Epithelial cell of esophagus (primary cell): ENCODE data around the gene CPA5.
A peak's percentile ranks its signal among the peaks of the same experiment; 100 is the strongest.
"Not testable (repeated sequence)": the region's sequence is repeated elsewhere in the genome, so short reads cannot be mapped to it uniquely, and the experiment has no call there.

Experiments
- DNase-seq: peaks from one replicate; pipeline ENCODE4 v3.0.0; 2010; ENCODE audit warnings: low read depth
- H3K4me3 ChIP-seq: 2 replicates; pipeline ENCODE4 v1.5.1; 2011; ENCODE audit warnings: mild to moderate bottlenecking, low read length, control low read depth
- TF ChIP-seq, protein P1 (sequence below): IDR thresholded peaks from 2 replicates; pipeline ENCODE4 v1.5.1; 2011; ENCODE audit warnings: low read depth, mild to moderate bottlenecking, low read length, control low read depth, inconsistent platforms; ENCODE audit not compliant: insufficient read depth; ENCODE audit errors: missing control alignments

Gene CPA5

DNA sequence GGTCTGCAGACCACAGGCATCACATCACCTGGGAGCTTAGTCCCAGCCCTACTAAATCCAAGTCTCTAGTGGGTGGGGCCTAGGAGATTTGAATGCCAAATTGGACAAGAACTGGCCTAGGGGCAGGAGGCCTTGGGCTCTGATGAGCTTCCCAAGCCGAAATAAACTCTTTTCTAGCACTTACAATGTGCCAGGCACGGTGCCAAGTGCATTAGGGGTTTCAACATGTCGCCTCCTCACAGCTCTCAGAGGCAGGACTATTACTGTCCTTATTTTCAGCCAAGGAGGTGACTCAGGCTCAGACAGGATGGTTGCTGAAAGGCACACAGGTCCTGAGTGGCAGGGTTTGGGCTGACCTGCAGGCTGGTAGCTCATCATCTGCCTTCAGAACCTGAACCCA is 26.4 kb downstream of the CPA5 start:
- DNase-seq: peak; percentile 65
- no peak overlapping the region for H3K4me3 ChIP-seq
- TF ChIP-seq, protein P1, sequence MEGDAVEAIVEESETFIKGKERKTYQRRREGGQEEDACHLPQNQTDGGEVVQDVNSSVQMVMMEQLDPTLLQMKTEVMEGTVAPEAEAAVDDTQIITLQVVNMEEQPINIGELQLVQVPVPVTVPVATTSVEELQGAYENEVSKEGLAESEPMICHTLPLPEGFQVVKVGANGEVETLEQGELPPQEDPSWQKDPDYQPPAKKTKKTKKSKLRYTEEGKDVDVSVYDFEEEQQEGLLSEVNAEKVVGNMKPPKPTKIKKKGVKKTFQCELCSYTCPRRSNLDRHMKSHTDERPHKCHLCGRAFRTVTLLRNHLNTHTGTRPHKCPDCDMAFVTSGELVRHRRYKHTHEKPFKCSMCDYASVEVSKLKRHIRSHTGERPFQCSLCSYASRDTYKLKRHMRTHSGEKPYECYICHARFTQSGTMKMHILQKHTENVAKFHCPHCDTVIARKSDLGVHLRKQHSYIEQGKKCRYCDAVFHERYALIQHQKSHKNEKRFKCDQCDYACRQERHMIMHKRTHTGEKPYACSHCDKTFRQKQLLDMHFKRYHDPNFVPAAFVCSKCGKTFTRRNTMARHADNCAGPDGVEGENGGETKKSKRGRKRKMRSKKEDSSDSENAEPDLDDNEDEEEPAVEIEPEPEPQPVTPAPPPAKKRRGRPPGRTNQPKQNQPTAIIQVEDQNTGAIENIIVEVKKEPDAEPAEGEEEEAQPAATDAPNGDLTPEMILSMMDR: no peak

DNA sequence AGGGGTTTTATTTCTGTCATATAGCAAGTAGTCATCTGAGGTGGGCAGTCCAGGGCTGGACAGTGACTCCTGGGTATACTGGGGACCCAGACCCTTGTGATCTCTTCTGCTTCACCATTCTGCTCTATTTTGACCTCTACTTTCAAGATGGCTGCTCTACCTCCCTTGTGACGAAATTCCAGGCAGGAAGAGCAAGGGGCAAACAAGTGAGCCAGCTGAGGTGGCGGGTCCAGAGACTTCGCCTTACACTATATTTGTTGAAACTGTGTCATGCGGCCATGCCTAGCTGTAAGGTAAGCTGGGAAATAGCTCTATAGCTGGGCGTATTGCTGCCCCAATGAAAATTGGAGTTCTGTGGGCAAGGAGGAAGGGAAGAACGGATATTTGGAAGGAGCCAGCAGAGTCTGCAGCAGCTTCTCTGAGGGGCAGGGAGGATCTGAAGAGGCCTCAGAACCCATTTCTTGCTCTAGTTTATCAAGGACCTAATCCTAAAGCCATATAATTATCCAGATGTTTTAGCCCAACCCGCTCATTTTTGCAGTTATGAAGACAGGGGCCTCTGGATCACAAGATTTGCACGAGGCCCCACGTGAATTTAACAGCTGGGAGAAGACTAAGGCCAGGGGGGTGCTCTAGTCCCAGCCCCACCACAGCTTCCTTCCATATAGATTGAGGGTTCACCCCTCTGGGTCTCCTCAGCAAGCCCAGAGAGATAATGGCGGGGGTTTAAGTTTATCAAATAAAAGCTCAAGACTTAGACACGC is 28.0 kb downstream of the CPA5 start:
- TF ChIP-seq, protein P1: no peak
- no peak for DNase-seq
- no peak overlapping the region for H3K4me3 ChIP-seq

DNA sequence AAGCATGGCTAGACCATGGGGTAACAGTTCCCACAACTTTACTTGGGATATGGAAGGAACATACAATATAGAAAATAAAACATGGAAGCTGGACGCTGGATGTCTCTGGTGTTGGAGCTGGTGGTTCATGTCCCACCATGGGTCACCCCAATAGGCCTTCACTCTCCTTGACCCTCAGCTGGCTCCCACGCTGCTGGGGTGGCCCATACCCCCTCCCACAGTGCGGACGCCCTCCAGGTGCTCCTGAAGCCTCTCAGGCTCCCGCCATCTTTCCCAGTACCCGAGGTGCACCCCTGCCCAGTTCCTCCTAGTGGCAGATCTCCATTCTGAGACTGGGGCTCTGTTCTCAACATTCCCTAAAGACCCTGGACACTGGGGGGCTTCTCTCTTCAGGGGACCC is 29.9 kb downstream of the CPA5 start:
- TF ChIP-seq, protein P1: no peak
- no peak overlapping the region for H3K4me3 ChIP-seq
- DNase-seq: no peak

DNA sequence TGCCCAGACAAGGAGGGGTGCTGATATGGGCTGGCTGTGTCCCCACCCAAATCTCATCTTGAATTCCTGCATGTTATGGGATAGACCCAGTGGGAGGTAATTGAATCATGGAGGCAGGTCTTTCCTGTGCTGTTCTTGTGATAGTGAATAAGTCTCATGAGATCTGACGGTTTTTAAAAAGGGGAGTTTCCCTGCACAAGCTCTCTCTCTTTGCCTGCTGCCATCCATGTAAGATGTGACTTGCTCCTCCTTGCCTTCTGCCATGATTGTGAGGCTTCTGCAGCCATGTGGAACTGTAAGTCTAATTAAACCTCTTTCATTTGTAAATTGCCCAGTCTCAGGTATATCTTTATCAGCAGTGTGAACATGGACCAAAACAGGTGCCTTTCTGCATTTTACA is 31.8 kb downstream of the CPA5 start:
- H3K4me3 ChIP-seq: not testable (repeated sequence)

DNA sequence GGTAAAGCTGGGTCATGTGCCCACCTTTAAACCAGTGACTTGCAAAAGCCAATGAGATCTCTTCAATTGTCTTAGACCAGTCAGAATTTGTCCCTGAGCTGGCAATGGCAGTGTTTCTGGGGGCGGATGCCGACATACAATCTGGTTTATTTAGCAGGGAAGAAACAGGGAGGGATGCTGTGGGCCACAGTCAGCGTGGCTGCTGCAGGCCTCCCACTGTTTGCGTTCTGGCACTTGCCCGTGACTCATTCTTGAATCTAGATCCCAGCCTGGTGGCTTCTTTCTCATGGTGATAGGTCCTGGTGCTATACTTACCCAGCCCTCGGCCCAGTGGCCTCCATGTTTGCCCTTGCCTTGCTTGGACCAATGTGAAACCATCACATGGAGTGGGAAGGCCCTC is 32.6 kb downstream of the CPA5 start:
- DNase-seq: no peak
- TF ChIP-seq, protein P1: no peak
- H3K4me3 ChIP-seq: no peak overlapping the region

More for the DNA sequence above, 31.8 kb downstream of the CPA5 start:
- DNase-seq: not testable (repeated sequence)

DNA sequence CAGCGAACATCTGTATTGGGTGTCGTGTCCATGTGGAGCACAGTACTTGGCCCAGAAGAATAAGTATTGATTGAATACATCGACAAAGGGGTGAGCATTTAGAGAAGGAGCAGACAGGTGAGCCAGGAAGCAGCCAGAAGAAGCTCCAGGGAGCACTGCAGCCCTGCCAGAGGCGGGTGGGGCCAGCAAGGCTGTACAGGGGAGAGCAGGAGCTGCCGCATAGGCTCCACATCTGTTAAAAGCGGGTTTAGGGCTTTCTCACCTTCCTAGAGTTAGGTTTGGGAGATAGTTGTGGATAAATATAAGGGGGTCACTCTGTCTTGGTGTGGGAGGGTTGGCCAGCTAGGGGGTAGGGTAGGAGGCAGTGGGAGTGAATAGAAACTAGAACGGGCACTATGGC is 34.4 kb downstream of the CPA5 start:
- no peak for DNase-seq
- TF ChIP-seq, protein P1: no peak
- no peak overlapping the region for H3K4me3 ChIP-seq

DNA sequence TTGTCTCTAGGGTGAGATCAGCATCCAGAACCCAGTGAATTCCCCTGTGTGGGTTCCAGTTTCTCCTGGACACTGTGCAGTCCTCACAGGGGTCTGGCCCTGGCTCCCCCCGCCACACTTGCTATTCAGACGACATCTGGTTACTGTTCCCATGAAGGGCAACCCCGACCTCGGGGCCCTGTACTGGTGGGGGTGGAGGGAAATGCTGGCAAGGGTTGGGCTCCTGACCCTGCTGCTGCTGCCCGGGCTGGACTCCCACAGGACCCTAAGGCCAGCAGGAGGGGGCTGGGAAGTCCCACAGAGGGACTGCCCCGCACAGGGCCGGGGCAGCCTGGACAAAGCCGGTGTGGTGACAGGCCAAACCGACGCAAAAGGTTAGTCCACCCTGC is 34.9 kb downstream of the CPA5 start:
- no peak overlapping the region for H3K4me3 ChIP-seq
- TF ChIP-seq, protein P1: no peak
- no peak for DNase-seq
